ENCODE measurements around the gene PLEKHG5.

- no peak for TF ChIP-seq JUN (IDR thresholded peaks at IDR 0.05)
- no peak for TF ChIP-seq EHMT2 (IDR thresholded peaks at IDR 0.05; ENCODE audit: low read depth)
- no peak for TF ChIP-seq MAFK (IDR thresholded peaks at IDR 0.05; ENCODE audit: partially characterized antibody)
Observed at GRCh38 chr1:6509220-6509918, 17.9 kb upstream of the PLEKHG5 start.
